ENCODE results near the gene MYOD1. TPM values are rescaled to one million over a fixed set of nuclear protein-coding genes. Genes with fewer than 3 reads are reported as not detected.

MYOD1 gene
- total and polyA plus RNA-seq, 9 of the 15 experiments (the other 6 are each of a cell fraction or from before 2014, with no cell fraction given) = not detected

DNA sequence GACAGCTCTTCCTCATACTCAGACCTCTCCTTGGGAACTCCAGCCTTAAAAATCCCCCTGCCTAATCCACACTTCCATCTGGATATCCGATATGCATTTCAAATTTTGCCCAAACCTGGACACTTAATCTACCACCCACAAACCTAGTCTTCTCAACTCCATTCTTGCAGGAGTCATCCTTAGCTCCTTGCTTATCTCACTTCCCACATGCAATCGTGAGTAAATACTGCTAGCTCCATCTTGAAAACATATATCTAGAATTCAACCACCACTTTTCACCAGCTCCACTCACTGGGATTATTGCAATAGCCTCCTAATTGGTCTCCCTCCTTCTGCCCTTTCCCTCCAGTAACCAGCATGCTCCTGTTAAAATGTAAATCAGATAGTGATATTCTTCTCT, 2.6 kb upstream of the MYOD1 start:
- Histone ChIP-seq H3K27me3 (ENCODE audit: control insufficient read depth in 2 of 2, insufficient read depth in 2 of 2, low read length in 2 of 2) (peaks cover 2 to 34% of the 10 kb centered on the region in 2 experiments; a peak in 4 of 5 replicates), H3K79me2 (ENCODE audit: control insufficient read depth, insufficient read depth, low read length) (no peaks in the 10 kb centered on the region), H3K27ac (ENCODE audit: extremely low read depth, low read depth, low read length) (no peak overlapping the region), H3K4me3 (no peak overlapping the region), H4K20me1 (replicated peaks; ENCODE audit: control insufficient read depth, insufficient read depth, low read length) (peaks cover 4% of the 10 kb centered on the region; the same call in 1 of the 2 replicates), H3K9ac (ENCODE audit: insufficient read depth in 1 of 2, low read depth in 2 of 2, low read length in 2 of 2) (no peak overlapping the region), H3K4me2 (ENCODE audit: insufficient read depth, low read length) (no peak overlapping the region), H3K9me1 (ENCODE audit: control insufficient read depth, insufficient read depth, low read length) (no peaks in the 10 kb centered on the region), H3K9me3 (replicated peaks; ENCODE audit: control insufficient read depth, insufficient read depth, low read depth, low read length) (no peaks in the 10 kb centered on the region), H2AFZ (ENCODE audit: low read depth, low read length) (no peak overlapping the region), H3K36me3 (ENCODE audit: control insufficient read depth, insufficient read depth, low read length) (no peaks in the 10 kb centered on the region), H3K4me1 (replicated peaks in 1 of 2; ENCODE audit: control insufficient read depth in 2 of 2, insufficient read depth in 2 of 2, low read length in 2 of 2) (peaks cover 0 to 10% of the 10 kb centered on the region in 2 experiments; a peak in 2 of 5 replicates)
- 0% methylated on average over 2 of the region's 2 CpGs for WGBS (ENCODE audit: insufficient coverage, low coverage, missing lambda C conversion rate)
- peak in 1 of 4 experiments; percentile 9 for DNase-seq (ENCODE audit: extremely low read depth in 1 of 4, low spot score in 3 of 4)
- CTCF ChIA-PET (ENCODE audit: low intra/inter-chr PET ratio) = no interaction called here
- intact Hi-C loops (cut with micrococcal nuclease) = no loop called here
- no peak for ATAC-seq
- FAIRE-seq = no peak
- POLR2A ChIA-PET = no interaction called here
- no TSS peak for BruUV-seq (replicated peaks)
- in situ Hi-C loops (cut with MboI) = no loop called here
- TF ChIP-seq EWSR1 (IDR thresholded peaks at IDR 0.05; ENCODE audit: borderline replicate concordance, low read depth, partially characterized antibody) (no peak), ZNF785 (CRISPR knock-in tag; IDR thresholded peaks at IDR 0.05) (no peak), CEBPG (CRISPR knock-in tag; IDR thresholded peaks at IDR 0.05) (no peak), CEBPG (tag; conservative IDR thresholded peaks at IDR 0.05 in 1 of 2, IDR thresholded peaks at IDR 0.05 in 1 of 2) (peak in 1 of 2 experiments; percentile 67; a peak in 1 of 4 replicates), CBFA2T3 (IDR thresholded peaks at IDR 0.05) (peak; percentile 61), MAFG (tag; conservative IDR thresholded peaks at IDR 0.05) (no peak), HNRNPUL1 (IDR thresholded peaks at IDR 0.05; ENCODE audit: low read length) (no peak), CBFA2T2 (conservative IDR thresholded peaks at IDR 0.05) (0 out of 2 replicates have a peak, but pooled peaks have one; percentile 35), CC2D1A (IDR thresholded peaks at IDR 0.05) (no peak), TAF15 (IDR thresholded peaks at IDR 0.05; ENCODE audit: low read depth, low read length) (no peak), ZNF133 (CRISPR knock-in tag; IDR thresholded peaks at IDR 0.05) (no peak), YBX1 (IDR thresholded peaks at IDR 0.05) (no peak), TCF3 (CRISPR knock-in tag; IDR thresholded peaks at IDR 0.05) (peak; percentile 60), GTF2F1 (IDR thresholded peaks at IDR 0.05; ENCODE audit: low read depth, low read length) (no peak), HDAC3 (IDR thresholded peaks at IDR 0.05; ENCODE audit: borderline replicate concordance, partially characterized antibody) (no peak), PHF8 (IDR thresholded peaks at IDR 0.05; ENCODE audit: borderline replicate concordance, low read length) (no peak), FOXA3 (CRISPR knock-in tag; conservative IDR thresholded peaks at IDR 0.05 in 1 of 2, IDR thresholded peaks at IDR 0.05 in 1 of 2) (peak in 1 of 2 experiments; percentile 61; a peak in 1 of 4 replicates), JUN (IDR thresholded peaks at IDR 0.05; ENCODE audit: borderline replicate concordance, low read depth, low read length) (no peak), JUN (CRISPR knock-in tag; IDR thresholded peaks at IDR 0.05; ENCODE audit: borderline replicate concordance) (no peak)
- TF ChIP-seq, protein P1, sequence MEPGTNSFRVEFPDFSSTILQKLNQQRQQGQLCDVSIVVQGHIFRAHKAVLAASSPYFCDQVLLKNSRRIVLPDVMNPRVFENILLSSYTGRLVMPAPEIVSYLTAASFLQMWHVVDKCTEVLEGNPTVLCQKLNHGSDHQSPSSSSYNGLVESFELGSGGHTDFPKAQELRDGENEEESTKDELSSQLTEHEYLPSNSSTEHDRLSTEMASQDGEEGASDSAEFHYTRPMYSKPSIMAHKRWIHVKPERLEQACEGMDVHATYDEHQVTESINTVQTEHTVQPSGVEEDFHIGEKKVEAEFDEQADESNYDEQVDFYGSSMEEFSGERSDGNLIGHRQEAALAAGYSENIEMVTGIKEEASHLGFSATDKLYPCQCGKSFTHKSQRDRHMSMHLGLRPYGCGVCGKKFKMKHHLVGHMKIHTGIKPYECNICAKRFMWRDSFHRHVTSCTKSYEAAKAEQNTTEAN (CRISPR knock-in tag; IDR thresholded peaks at IDR 0.05) = no peak
- TF ChIP-seq, protein P2, sequence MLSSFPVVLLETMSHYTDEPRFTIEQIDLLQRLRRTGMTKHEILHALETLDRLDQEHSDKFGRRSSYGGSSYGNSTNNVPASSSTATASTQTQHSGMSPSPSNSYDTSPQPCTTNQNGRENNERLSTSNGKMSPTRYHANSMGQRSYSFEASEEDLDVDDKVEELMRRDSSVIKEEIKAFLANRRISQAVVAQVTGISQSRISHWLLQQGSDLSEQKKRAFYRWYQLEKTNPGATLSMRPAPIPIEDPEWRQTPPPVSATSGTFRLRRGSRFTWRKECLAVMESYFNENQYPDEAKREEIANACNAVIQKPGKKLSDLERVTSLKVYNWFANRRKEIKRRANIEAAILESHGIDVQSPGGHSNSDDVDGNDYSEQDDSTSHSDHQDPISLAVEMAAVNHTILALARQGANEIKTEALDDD (IDR thresholded peaks at IDR 0.05) = 0 out of 2 replicates have a peak, but pooled peaks have one; percentile 38
- TF ChIP-seq, protein P3, sequence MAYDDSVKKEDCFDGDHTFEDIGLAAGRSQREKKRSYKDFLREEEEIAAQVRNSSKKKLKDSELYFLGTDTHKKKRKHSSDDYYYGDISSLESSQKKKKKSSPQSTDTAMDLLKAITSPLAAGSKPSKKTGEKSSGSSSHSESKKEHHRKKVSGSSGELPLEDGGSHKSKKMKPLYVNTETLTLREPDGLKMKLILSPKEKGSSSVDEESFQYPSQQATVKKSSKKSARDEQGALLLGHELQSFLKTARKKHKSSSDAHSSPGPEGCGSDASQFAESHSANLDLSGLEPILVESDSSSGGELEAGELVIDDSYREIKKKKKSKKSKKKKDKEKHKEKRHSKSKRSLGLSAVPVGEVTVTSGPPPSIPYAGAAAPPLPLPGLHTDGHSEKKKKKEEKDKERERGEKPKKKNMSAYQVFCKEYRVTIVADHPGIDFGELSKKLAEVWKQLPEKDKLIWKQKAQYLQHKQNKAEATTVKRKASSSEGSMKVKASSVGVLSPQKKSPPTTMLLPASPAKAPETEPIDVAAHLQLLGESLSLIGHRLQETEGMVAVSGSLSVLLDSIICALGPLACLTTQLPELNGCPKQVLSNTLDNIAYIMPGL (CRISPR knock-in tag; IDR thresholded peaks at IDR 0.05) = no peak
